ENCODE results near the gene COL4A1.

- TF ChIP-seq, protein P1, sequence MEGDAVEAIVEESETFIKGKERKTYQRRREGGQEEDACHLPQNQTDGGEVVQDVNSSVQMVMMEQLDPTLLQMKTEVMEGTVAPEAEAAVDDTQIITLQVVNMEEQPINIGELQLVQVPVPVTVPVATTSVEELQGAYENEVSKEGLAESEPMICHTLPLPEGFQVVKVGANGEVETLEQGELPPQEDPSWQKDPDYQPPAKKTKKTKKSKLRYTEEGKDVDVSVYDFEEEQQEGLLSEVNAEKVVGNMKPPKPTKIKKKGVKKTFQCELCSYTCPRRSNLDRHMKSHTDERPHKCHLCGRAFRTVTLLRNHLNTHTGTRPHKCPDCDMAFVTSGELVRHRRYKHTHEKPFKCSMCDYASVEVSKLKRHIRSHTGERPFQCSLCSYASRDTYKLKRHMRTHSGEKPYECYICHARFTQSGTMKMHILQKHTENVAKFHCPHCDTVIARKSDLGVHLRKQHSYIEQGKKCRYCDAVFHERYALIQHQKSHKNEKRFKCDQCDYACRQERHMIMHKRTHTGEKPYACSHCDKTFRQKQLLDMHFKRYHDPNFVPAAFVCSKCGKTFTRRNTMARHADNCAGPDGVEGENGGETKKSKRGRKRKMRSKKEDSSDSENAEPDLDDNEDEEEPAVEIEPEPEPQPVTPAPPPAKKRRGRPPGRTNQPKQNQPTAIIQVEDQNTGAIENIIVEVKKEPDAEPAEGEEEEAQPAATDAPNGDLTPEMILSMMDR (IDR thresholded peaks at IDR 0.05; ENCODE audit: insufficient read depth, low read length) = no peak
- TF ChIP-seq POLR2AphosphoS5 (IDR thresholded peaks at IDR 0.05; ENCODE audit: low read depth) (no peak), REST (IDR thresholded peaks at IDR 0.05; ENCODE audit: insufficient replicate concordance, low read depth) (no peak), GABPA (IDR thresholded peaks at IDR 0.05; ENCODE audit: low read depth) (no peak), SPI1 (IDR thresholded peaks at IDR 0.05; ENCODE audit: borderline replicate concordance, low read depth) (no peak)
Measured at GRCh38 chr13:110119935-110120905, 186.7 kb downstream of the COL4A1 start.
